Large intestine (tissue), 3 donors: ENCODE measurements around the gene SPTBN2. TPM values are rescaled to one million over a fixed set of nuclear protein-coding genes. Genes with fewer than 3 reads are reported as not detected.

ENCODE experiments used
- DNase-seq, 2 donors: peaks; one replicate each; pipeline versions ENCODE4 v3.0.0 to v3.0.0-alpha.2; 2013
- H3K27ac ChIP-seq: one replicate; pipeline ENCODE4 v1.5.1; 2013; ENCODE audit warnings: low read length
- H3K27me3 ChIP-seq: 2 replicates; pipeline ENCODE4 v1.6.1; 2013; ENCODE audit warnings: low read length; ENCODE audit not compliant: control insufficient read depth, insufficient read depth
- H3K36me3 ChIP-seq: 2 replicates; pipeline ENCODE4 v1.6.1; 2013; ENCODE audit warnings: low read length; ENCODE audit not compliant: control insufficient read depth, insufficient read depth
- H3K4me1 ChIP-seq: one replicate; pipeline ENCODE4 v1.6.1; 2013; ENCODE audit warnings: low read length; ENCODE audit not compliant: control insufficient read depth, insufficient read depth
- H3K4me3 ChIP-seq: one replicate; pipeline ENCODE4 v1.5.1; 2013; ENCODE audit warnings: low read length
- H3K9me3 ChIP-seq: one replicate; pipeline ENCODE4 v1.6.1; 2013; ENCODE audit warnings: mild to moderate bottlenecking, low read depth, low read length, moderate library complexity; ENCODE audit not compliant: control insufficient read depth
- WGBS: methylation state at CpG from one replicate; pipeline ENCODE4 v1.1.5; 2013; ENCODE audit warnings: low lambda C conversion rate; ENCODE audit not compliant: insufficient coverage; 5-methylcytosine and 5-hydroxymethylcytosine counted together
- polyA plus RNA-seq: library from polyadenylated mRNA; unstranded; fragments of 120-200 nt; gene quantifications from one replicate; pipeline ENCODE4 v1.2.1, GENCODE V29; 2013

Gene SPTBN2
- polyA plus RNA-seq, 1 donor, result 7.1 TPM

- WGBS, result no CpG with 5 or more reads among the region's 3 CpGs
- H3K36me3 ChIP-seq, result no peaks in the 10 kb centered on the region
Observed at GRCh38 chr11:66716996-66717395, 12.0 kb downstream of the SPTBN2 start.

GRCh38 chr11:66715346-66716085, 13.5 kb downstream of the SPTBN2 start:
- no peaks in the 10 kb centered on the region for H3K36me3 ChIP-seq
- WGBS, result no CpG with 5 or more reads among the region's 19 CpGs
- no peak overlapping the region for H3K27ac ChIP-seq
- no peaks in the 10 kb centered on the region for H3K27me3 ChIP-seq
- H3K4me1 ChIP-seq, result peaks cover 30% of the 10 kb centered on the region
- no peak for DNase-seq
- H3K9me3 ChIP-seq, result no peaks in the 10 kb centered on the region
- no peak overlapping the region for H3K4me3 ChIP-seq

More at GRCh38 chr11:66716996-66717395, 12.0 kb downstream of the SPTBN2 start:
- Histone ChIP-seq H3K9me3 (no peaks in the 10 kb centered on the region), H3K4me3 (no peak overlapping the region), H3K27me3 (no peaks in the 10 kb centered on the region), H3K27ac (no peak overlapping the region), H3K4me1 (peaks cover 35% of the 10 kb centered on the region)
- DNase-seq, result no peak

DNA sequence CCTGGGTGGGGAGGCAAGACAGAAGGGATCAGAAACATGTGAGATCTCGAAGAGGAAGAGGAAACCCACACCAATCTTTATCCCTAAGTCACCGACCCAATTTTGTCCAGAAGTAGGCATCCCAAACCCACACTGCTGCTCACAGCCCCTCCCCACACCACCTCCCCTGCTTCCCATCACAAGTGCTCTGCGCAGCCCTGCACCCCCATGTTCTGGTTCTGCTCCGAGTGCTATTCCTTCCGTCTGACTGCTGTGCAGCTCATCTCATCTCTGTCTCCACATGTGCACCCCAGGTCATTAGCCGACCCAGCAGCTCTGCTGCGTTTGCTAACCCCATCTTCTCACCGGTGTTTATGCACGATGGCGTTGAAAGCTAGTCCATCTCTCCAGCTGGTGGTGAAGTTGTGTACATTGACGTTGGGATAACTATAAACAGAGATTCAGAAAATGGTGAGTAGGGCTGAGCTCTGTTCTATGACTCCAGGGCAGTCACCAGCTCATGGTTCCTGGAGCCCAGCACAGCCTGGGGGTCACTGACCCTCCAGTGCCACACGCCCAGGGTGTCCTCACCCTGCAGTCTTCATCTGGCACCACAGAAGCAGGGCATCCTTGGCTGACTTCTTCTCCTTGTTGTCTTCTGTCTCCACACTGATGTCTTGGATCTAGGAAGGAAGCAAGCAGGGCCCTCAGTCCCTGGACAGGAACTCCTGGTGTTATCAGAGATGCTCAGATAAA, 15.1 kb downstream of the SPTBN2 start:
- Histone ChIP-seq H3K9me3 (no peaks in the 10 kb centered on the region), H3K4me1 (peaks cover 16% of the 10 kb centered on the region), H3K27me3 (no peaks in the 10 kb centered on the region), H3K36me3 (no peaks in the 10 kb centered on the region), H3K27ac (no peak overlapping the region), H3K4me3 (no peak overlapping the region)
- WGBS, result 80% methylated on average over 1 of the region's 12 CpGs
- DNase-seq, result no peak

DNA sequence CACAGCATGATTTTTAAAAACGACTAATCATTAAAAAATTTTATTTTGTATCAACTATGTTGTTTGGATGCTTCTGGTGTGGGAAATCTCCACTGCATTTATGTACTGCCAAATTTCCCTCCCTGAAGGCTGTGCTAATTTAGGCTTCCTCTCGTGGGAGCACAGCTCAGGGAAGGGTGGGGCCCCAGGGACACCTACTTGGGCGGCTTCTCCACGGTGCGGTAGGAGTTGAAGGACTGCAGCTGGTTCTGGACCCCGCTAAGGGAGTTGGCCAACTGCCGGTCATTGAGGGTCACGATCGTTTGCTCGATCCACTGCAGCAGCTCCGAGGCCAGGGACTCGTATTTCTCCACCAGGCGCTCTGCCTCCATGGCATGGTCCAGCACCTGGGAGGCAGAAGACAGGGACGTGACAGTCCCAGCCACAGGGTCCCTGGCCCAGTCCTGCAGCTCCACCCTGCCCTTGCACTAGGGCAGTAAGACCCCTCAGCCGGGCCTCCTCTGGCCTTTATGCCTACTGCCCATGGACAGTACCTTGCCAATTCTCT, 18.6 kb downstream of the SPTBN2 start:
- no peaks in the 10 kb centered on the region for H3K4me1 ChIP-seq
- DNase-seq, result no peak
- WGBS, result 100% methylated on average over 1 of the region's 15 CpGs
- no peaks in the 10 kb centered on the region for H3K9me3 ChIP-seq
- H3K27ac ChIP-seq, result no peak overlapping the region
- no peak overlapping the region for H3K4me3 ChIP-seq
- no peaks in the 10 kb centered on the region for H3K27me3 ChIP-seq
- no peaks in the 10 kb centered on the region for H3K36me3 ChIP-seq

GRCh38 chr11:66708701-66709100, 20.3 kb downstream of the SPTBN2 start:
- no peaks in the 10 kb centered on the region for H3K27me3 ChIP-seq
- H3K36me3 ChIP-seq, result no peaks in the 10 kb centered on the region
- H3K9me3 ChIP-seq, result no peaks in the 10 kb centered on the region
- H3K27ac ChIP-seq, result no peak overlapping the region
- H3K4me1 ChIP-seq, result no peaks in the 10 kb centered on the region
- WGBS, result 90% methylated on average over 2 of the region's 14 CpGs
- H3K4me3 ChIP-seq, result no peak overlapping the region
- no peak for DNase-seq

GRCh38 chr11:66708094-66708493, 20.9 kb downstream of the SPTBN2 start:
- H3K9me3 ChIP-seq, result no peaks in the 10 kb centered on the region
- no CpG with 5 or more reads among the region's 20 CpGs for WGBS
- no peak for DNase-seq
- no peaks in the 10 kb centered on the region for H3K27me3 ChIP-seq
- H3K4me3 ChIP-seq, result no peak overlapping the region
- no peaks in the 10 kb centered on the region for H3K4me1 ChIP-seq
- no peaks in the 10 kb centered on the region for H3K36me3 ChIP-seq
- H3K27ac ChIP-seq, result no peak overlapping the region

DNA sequence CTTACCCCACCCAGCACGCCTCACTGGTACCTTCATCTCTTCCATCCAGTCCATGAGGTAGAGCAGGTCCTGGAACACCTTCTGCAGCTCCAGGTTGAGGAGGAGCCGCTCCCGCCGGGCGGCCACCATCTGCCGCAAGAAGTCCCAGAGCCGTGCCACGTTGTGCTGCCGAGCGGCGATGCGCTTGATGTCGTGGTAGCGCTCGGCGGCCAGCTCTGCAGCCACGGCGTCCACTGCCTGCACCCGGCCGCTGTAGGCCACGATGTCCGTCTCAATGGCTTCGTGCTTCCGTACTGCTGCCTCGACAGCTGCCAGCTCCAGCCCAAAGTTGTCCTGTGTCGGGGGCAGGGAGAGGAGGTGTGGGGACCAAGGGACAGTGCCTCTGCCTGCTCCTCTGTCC, 21.5 kb downstream of the SPTBN2 start:
- no peaks in the 10 kb centered on the region for H3K27me3 ChIP-seq
- H3K4me3 ChIP-seq, result no peak overlapping the region
- no peaks in the 10 kb centered on the region for H3K4me1 ChIP-seq
- H3K9me3 ChIP-seq, result no peaks in the 10 kb centered on the region
- no peak for DNase-seq
- no peak overlapping the region for H3K27ac ChIP-seq
- H3K36me3 ChIP-seq, result no peaks in the 10 kb centered on the region
- no CpG with 5 or more reads among the region's 26 CpGs for WGBS

GRCh38 chr11:66706989-66707388, 22.0 kb downstream of the SPTBN2 start:
- no peak overlapping the region for H3K27ac ChIP-seq
- H3K36me3 ChIP-seq, result no peaks in the 10 kb centered on the region
- no peaks in the 10 kb centered on the region for H3K27me3 ChIP-seq
- no peaks in the 10 kb centered on the region for H3K4me1 ChIP-seq
- H3K4me3 ChIP-seq, result no peak overlapping the region
- no peaks in the 10 kb centered on the region for H3K9me3 ChIP-seq
- no peak for DNase-seq
- no CpG with 5 or more reads among the region's 9 CpGs for WGBS

- WGBS, result 100% methylated on average over 2 of the region's 26 CpGs
- Histone ChIP-seq H3K36me3 (no peaks in the 10 kb centered on the region), H3K4me1 (no peaks in the 10 kb centered on the region), H3K27ac (no peak overlapping the region), H3K9me3 (peaks cover 2% of the 10 kb centered on the region), H3K27me3 (no peaks in the 10 kb centered on the region), H3K4me3 (no peak overlapping the region)
- no peak for DNase-seq
Observed at GRCh38 chr11:66705587-66706335, 23.3 kb downstream of the SPTBN2 start.

GRCh38 chr11:66704659-66705360, 24.2 kb downstream of the SPTBN2 start:
- H3K27me3 ChIP-seq, result no peaks in the 10 kb centered on the region
- WGBS, result no CpG with 5 or more reads among the region's 46 CpGs
- no peak overlapping the region for H3K27ac ChIP-seq
- no peak overlapping the region for H3K4me3 ChIP-seq
- no peaks in the 10 kb centered on the region for H3K4me1 ChIP-seq
- no peak for DNase-seq
- H3K36me3 ChIP-seq, result no peaks in the 10 kb centered on the region
- H3K9me3 ChIP-seq, result peaks cover 9% of the 10 kb centered on the region
